Right atrium auricular region (tissue), 2 donors: Measurements from ENCODE around the gene BMAL2. TPM values are rescaled to one million over a fixed set of nuclear protein-coding genes. Genes with fewer than 3 reads are reported as not detected.

Source experiments
- DNase-seq: peaks from one replicate; pipeline ENCODE4 v3.0.0-alpha.2; 2019; ENCODE audit warnings: low spot score
- H3K27ac ChIP-seq, 2 donors: fragments of 200-600 bp; sonication (generic); 1 replicate in 1 of 2; 2 replicates in 1 of 2; pipeline ENCODE4 v1.5.1; 2016 to 2019
- H3K27me3 ChIP-seq, 2 donors: fragments of 200-600 bp; sonication (generic); one replicate each; pipeline versions ENCODE4 v1.5.1 to v1.6.0; 2017 to 2019
- H3K36me3 ChIP-seq: fragments of 200-600 bp; sonication (generic); one replicate; pipeline ENCODE4 v1.5.1; 2016
- H3K4me1 ChIP-seq, 2 donors: fragments of 200-600 bp; sonication (generic); one replicate each; pipeline versions ENCODE4 v1.5.1 to v1.6.0; 2017 to 2019
- H3K4me3 ChIP-seq, 2 donors: fragments of 200-600 bp; sonication (generic); 1 replicate in 1 of 2; 2 replicates in 1 of 2; pipeline ENCODE4 v1.5.1; 2017 to 2019; ENCODE audit warnings: mild to moderate bottlenecking in 1 of 2, moderate library complexity in 1 of 2
- H3K9me3 ChIP-seq, 2 donors: fragments of 200-600 bp; sonication (generic); one replicate each; pipeline ENCODE4 v1.5.1; 2019
- CTCF ChIP-seq, 2 donors: fragments of 200-600 bp; sonication (generic); IDR thresholded peaks; one replicate each; pipeline ENCODE4 v1.5.1; 2019; ENCODE audit warnings: antibody characterized with exemption in 2 of 2
- total RNA-seq, 2 donors: library from RNA; depleted of rRNA; stranded (reverse); fragments of >200 nt; gene quantifications; one replicate each; pipeline ENCODE4 v1.1.0, GENCODE V29; 2016

BMAL2 gene
- total RNA-seq, 2 donors from 2014 or later: 0.56 to 1.6 TPM

GRCh38 chr12:27361372-27361771 lies 28.7 kb downstream of the BMAL2 start:
- Histone ChIP-seq H3K36me3 (no peaks in the 10 kb centered on the region), H3K4me3 (no peak overlapping the region), H3K27me3 (no peaks in the 10 kb centered on the region), H3K4me1 (no peaks in the 10 kb centered on the region), H3K9me3 (no peaks in the 10 kb centered on the region), H3K27ac (no peak overlapping the region)
- no peak for DNase-seq
- no peak for TF ChIP-seq CTCF (IDR thresholded peaks at IDR 0.05)

GRCh38 chr12:27366621-27367020 lies 34.0 kb downstream of the BMAL2 start:
- Histone ChIP-seq H3K4me1 (no peaks in the 10 kb centered on the region), H3K4me3 (no peak overlapping the region), H3K27me3 (no peaks in the 10 kb centered on the region), H3K9me3 (no peaks in the 10 kb centered on the region), H3K36me3 (no peaks in the 10 kb centered on the region), H3K27ac (no peak overlapping the region)
- no peak for DNase-seq
- no peak for TF ChIP-seq CTCF (IDR thresholded peaks at IDR 0.05)

GRCh38 chr12:27367078-27367477 lies 34.4 kb downstream of the BMAL2 start:
- TF ChIP-seq CTCF (IDR thresholded peaks at IDR 0.05): no peak
- Histone ChIP-seq H3K9me3 (no peaks in the 10 kb centered on the region), H3K4me3 (no peak overlapping the region), H3K4me1 (no peaks in the 10 kb centered on the region), H3K36me3 (no peaks in the 10 kb centered on the region), H3K27me3 (no peaks in the 10 kb centered on the region), H3K27ac (no peak overlapping the region)
- no peak for DNase-seq

- DNase-seq: no peak
- TF ChIP-seq CTCF (IDR thresholded peaks at IDR 0.05): no peak
- Histone ChIP-seq H3K27ac (no peak overlapping the region), H3K36me3 (no peaks in the 10 kb centered on the region), H3K4me3 (no peak overlapping the region), H3K9me3 (no peaks in the 10 kb centered on the region), H3K27me3 (no peaks in the 10 kb centered on the region), H3K4me1 (no peaks in the 10 kb centered on the region)
Measured at GRCh38 chr12:27382171-27382795, 49.6 kb downstream of the BMAL2 start.

Other genes with a start within 250 kb of the BMAL2 start
- 10 to 100 TPM; 65.9 to 93.2 TPM for gene STK38L, start 88.5 kb upstream of the BMAL2 start, total RNA-seq
- gene SMCO2, start 113.9 kb downstream of the BMAL2 start, total RNA-seq: not detected
- 10 to 100 TPM; 65.2 to 66.0 TPM for gene PPFIBP1, start 191.4 kb downstream of the BMAL2 start, total RNA-seq